Brain microvascular endothelial cell (primary cell): ENCODE measurements around the gene FAM83D.

Experiments
- DNase-seq: peaks from one replicate; pipeline ENCODE4 v3.0.0-alpha.2; 2020
- H3K27ac ChIP-seq: fragments of 250-450 bp; sonication (Bioruptor Pico); 2 replicates; pipeline ENCODE4 v1.5.1; 2020; ENCODE audit warnings: mild to moderate bottlenecking, moderate library complexity
- H3K27me3 ChIP-seq: fragments of 250-450 bp; sonication (Bioruptor Pico); replicated peaks from 2 replicates; pipeline ENCODE4 v1.5.1; 2020; ENCODE audit warnings: mild to moderate bottlenecking
- H3K36me3 ChIP-seq: fragments of 250-450 bp; sonication (Bioruptor Pico); replicated peaks from 2 replicates; pipeline ENCODE4 v1.5.1; 2020; ENCODE audit warnings: mild to moderate bottlenecking
- H3K4me3 ChIP-seq: 2 replicates; pipeline ENCODE4 v1.5.1; 2011; ENCODE audit warnings: low read depth, mild to moderate bottlenecking, control low read depth, low read length, moderate library complexity
- in situ Hi-C: cut with HindIII; loops from 2 replicates; pipeline ENCODE4 v1.10.0; 2017; ENCODE audit warnings: low sequenced_read_pairs, low pct_ligation_motif_present
- TF ChIP-seq, protein P1 (sequence below): IDR thresholded peaks from 2 replicates; pipeline ENCODE4 v1.5.1; 2011; ENCODE audit warnings: low read depth, mild to moderate bottlenecking, moderate library complexity, low read length, control low read depth, inconsistent platforms; ENCODE audit errors: missing control alignments

FAM83D gene

DNA sequence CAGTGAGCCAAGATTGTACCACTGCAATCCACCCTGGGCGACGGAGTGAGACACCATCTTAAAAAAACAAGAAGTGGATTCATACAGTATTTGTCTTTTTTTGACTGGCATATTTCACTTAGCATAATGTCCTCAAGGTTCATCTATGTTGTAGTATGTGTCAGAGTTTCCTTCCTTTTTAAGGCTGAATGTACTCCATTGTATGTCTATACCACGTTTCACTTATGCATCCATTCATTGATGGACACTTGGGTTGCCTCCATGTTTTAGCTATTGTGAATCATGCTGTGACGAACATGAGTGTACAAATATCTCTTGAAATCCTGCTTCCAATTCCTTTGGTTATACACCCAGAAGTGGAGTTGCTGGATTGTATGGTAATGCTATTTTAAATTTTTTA is 28.9 kb upstream of the FAM83D start:
- no peak for DNase-seq
- Histone ChIP-seq H3K27ac (no peak overlapping the region), H3K4me3 (no peak overlapping the region), H3K36me3 (no peaks in the 10 kb centered on the region), H3K27me3 (peaks cover 6% of the 10 kb centered on the region)
- TF ChIP-seq, protein P1, sequence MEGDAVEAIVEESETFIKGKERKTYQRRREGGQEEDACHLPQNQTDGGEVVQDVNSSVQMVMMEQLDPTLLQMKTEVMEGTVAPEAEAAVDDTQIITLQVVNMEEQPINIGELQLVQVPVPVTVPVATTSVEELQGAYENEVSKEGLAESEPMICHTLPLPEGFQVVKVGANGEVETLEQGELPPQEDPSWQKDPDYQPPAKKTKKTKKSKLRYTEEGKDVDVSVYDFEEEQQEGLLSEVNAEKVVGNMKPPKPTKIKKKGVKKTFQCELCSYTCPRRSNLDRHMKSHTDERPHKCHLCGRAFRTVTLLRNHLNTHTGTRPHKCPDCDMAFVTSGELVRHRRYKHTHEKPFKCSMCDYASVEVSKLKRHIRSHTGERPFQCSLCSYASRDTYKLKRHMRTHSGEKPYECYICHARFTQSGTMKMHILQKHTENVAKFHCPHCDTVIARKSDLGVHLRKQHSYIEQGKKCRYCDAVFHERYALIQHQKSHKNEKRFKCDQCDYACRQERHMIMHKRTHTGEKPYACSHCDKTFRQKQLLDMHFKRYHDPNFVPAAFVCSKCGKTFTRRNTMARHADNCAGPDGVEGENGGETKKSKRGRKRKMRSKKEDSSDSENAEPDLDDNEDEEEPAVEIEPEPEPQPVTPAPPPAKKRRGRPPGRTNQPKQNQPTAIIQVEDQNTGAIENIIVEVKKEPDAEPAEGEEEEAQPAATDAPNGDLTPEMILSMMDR = no peak
- in situ Hi-C loops = no loop called here

DNA sequence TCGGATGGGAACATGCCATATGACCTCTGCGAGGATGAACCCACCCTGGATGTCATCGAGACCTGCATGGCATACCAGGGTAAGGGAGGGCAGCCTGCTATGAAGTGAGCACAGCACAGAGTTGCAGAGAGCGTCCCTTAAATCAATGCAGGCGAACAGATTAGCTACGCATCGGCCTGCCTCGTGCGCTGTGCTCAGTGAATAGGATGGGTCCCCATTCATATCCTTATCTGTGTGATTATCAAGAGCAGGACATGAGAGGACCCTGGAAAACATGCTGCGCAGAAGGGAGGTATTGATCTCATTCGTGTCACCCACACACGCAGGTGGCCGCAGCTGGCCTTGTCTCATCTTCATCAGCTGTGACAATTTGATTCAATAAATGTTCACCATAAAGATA is 25.6 kb upstream of the FAM83D start:
- TF ChIP-seq, protein P1 = no peak
- no peak overlapping the region for H3K27ac ChIP-seq
- in situ Hi-C loops = no loop called here
- no peak overlapping the region for H3K4me3 ChIP-seq
- no peaks in the 10 kb centered on the region for H3K36me3 ChIP-seq
- H3K27me3 ChIP-seq = no peaks in the 10 kb centered on the region
- DNase-seq = no peak

DNA sequence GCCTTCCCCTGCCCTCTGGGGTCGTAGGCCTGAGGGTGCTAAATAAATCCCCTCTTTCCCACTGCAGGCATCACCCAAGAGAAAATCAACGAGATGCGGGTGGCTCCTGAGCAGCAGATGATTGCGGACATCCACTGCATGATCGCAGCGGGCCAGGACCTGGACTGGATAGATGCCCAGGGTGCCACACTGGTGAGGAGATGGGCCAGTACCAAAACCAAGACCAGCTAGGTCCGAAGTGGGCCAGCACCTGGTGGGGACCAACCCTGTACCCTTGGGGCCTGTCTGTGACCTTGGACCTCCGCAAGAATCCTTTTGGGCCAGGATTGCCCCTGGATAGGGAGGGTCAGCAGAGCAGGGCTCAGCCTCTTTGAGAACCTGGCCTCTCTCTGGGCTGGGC is 23.6 kb upstream of the FAM83D start:
- TF ChIP-seq, protein P1 = no peak
- Histone ChIP-seq H3K27ac (no peak overlapping the region), H3K27me3 (no peaks in the 10 kb centered on the region), H3K36me3 (no peaks in the 10 kb centered on the region), H3K4me3 (no peak overlapping the region)
- in situ Hi-C loops = no loop called here
- DNase-seq = no peak

DNA sequence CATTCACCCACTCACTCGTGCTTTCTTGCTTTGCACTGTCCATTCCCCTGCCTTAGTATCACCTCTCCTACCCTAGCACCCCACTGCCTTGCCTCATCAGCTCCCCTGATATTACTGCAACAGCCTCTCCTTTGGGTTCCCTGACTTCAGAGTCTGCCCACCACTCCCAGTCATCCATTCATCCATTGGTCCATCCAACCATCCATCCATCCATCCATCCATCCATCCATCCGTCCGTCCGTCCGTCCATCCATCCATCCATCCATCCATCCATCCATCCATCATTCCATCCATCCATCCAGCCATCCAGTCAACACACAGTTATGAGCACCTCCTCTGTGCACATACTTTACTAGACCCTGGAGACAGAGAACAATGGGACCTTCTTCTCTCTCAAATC is 22.9 kb upstream of the FAM83D start:
- Histone ChIP-seq H3K27me3 (no peaks in the 10 kb centered on the region), H3K4me3 (no peak overlapping the region), H3K36me3 (no peaks in the 10 kb centered on the region), H3K27ac (no peak overlapping the region)
- DNase-seq = no peak
- in situ Hi-C loops = no loop called here
- TF ChIP-seq, protein P1 = no peak

DNA sequence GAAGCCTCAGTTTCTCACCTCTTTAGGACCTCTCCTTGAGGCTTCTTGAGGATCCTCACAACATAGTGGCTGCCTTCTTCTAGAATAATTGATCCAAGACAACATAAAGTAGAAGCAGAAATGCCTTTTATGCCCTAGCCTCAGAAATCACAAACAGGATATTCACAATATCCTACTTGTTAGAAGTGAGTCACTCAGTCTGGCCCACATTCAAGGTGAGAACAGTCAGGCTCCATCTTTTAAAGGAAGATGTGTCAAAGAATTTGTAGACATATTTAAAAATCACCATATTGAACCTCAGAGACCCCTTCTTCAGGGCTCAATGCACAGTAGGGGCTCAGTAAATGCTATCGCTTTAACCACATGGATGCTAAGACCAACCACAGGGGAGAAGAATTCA is 20.8 kb upstream of the FAM83D start:
- in situ Hi-C loops = no loop called here
- Histone ChIP-seq H3K4me3 (no peak overlapping the region), H3K27me3 (no peaks in the 10 kb centered on the region), H3K27ac (no peak overlapping the region), H3K36me3 (no peaks in the 10 kb centered on the region)
- TF ChIP-seq, protein P1 = no peak
- no peak for DNase-seq

DNA sequence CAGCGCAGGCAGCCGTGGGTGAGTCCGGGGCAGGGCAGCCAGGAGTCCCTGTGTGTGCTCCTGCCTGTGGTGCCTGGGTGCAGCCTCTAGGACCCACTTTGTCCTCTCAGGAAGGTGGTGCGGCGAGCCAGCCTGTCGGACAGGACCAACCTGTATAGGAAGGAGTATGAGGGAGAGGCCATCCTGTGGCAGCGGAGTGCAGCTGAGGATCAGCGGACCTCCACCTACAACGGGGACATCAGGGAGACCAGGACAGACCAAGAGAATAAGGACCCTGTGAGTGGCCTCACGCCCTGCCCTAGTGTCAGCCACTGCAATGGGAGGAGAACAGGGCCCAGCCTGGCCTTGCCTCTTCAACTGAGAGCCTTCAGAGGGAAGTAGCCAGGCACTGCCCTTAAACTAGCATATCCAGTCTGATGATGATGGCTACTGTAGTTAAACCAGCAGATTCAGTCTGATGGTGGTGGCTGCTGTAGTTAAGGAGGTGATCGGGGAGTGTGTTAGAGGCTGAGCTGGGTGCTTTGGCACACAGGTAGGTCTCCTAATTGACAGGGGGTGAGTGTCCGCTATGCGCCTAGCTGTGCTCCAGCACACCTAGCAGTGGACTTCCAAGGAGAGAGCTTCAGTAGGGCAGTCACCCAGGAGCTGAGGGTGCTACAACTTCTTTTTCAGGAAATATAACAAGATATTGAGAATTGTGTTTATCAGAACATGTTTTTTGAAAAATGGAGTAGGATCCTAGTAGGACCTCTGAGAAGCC is 18.1 kb upstream of the FAM83D start:
- in situ Hi-C loops = no loop called here
- TF ChIP-seq, protein P1 = no peak
- H3K27ac ChIP-seq = no peak overlapping the region
- no peak for DNase-seq
- no peaks in the 10 kb centered on the region for H3K27me3 ChIP-seq
- H3K36me3 ChIP-seq = no peaks in the 10 kb centered on the region
- no peak overlapping the region for H3K4me3 ChIP-seq
